SHP77 treated with DMSO at 0.1 percent for 48 hours (cell line): Measurements from ENCODE around the gene TNFAIP6.

ENCODE experiments used
- DNase-seq: peaks from one replicate; lab custom pipeline; 2025; lab: John Stamatoyannopoulos, UW

Gene TNFAIP6

DNA sequence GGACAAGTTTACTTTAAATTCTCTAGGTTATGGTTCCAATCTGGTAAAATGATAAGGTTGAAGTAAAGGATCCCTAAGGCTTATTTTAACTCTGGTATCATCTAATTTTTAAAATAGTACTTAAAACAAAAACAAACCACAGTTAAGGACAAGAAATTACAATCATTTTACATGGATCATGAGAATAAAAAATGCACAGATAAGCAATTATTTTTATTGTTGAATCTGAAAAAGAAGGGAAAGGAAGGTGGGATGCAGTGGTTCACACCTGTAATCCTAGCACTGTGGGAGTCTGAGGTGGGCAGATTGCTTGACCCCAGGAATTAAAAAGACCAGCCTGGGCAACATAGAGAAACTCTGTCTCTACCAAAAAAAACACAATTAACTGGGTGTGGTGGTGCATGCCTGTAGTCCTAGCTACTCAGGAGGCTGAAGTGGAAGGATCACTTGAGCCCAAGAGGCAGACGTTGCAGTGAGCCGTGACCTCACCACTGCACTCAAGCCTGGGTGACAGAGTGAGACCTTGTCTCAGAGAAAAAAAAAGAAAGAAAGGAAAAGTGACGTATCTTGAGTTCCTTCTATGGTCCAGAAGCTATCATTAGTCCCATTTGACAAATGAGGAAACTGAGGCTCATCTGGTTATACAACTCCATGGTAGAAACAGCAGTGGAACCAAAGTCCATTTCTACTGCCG, 2.5 kb downstream of the TNFAIP6 start:
- no peak for DNase-seq

- DNase-seq, result no peak
Observed at GRCh38 chr2:151361674-151362370, 4.4 kb downstream of the TNFAIP6 start.

DNA sequence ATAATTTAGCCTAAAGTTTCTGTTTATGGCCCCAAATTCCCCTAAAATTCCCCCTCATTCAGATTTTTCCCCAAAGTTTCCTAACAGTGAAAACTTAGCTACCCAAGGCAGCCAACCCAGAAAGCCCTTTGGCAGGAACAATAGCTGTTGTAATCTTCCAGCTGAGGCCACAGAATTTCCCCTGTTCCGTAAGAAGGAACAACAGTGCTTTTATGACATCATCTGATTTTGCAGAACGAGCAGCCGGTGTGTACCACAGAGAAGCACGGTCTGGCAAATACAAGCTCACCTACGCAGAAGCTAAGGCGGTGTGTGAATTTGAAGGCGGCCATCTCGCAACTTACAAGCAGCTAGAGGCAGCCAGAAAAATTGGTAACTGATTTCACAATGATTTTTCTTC, 6.3 kb downstream of the TNFAIP6 start:
- DNase-seq, result no peak

GRCh38 chr2:151367571-151367970, 10.2 kb downstream of the TNFAIP6 start:
- no peak for DNase-seq

DNA sequence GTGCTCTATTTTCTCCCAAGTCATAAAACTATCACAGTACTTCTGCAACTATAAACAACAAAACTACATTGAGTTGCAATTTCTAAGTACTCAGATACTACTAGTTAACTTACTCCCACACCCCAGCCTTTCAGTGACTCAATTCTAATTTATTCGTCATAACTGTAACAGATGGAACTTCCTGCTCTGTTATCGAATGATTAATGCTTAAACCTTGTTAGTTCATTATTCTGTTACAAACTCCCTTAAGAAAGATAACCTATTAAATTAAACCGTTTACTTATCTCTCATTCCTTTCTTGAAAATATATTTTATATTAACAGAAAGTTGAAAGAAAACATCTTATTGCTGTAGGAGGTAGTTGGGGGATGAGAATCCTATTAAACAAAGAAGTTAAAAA, 17.0 kb downstream of the TNFAIP6 start:
- no peak for DNase-seq

DNA sequence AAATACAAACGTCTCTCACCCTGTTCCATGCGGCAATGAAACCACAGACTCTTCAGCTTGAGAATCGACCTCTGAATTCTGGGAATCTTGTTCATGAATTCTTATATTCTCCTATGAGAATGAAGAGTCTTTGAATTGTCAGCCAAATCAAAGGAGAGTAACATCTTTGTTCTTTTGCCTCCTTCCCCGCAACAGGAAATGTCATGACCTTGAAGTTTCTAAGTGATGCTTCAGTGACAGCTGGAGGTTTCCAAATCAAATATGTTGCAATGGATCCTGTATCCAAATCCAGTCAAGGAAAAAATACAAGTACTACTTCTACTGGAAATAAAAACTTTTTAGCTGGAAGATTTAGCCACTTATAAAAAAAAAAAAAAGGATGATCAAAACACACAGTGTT, 21.8 kb downstream of the TNFAIP6 start:
- no peak for DNase-seq

DNA sequence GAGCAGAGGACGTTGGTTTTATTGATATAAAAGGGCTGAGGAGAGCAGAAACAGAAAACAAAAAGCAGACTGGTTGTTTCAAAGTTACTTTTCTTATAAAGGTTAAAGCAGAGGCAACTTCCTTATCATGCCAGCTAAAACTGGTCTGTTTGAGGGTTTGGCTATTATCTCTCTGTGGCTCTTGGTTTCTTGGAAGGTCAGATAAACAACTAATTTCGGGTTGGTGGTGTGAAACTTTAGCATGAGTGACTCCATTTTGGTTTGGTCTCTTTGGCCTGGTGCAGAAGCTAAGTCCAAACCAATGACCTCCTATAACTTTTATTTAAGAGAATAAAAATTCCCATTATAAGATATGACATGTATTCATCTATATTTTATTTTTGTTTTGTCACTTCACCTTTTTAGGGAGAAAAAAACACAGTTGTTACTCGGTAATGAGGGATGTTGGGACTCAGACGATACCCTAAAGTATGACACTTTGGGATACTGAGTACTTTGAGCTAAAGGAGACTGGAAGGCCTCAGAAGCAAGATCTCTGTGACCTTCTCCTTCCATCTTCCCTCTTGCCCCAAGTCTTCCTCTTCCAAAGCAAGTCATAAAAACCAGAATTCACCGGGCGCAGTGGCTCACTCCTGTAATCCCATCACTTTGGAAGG, 23.3 kb downstream of the TNFAIP6 start:
- no peak for DNase-seq

- no peak for DNase-seq
Observed at GRCh38 chr2:151381266-151381665, 23.9 kb downstream of the TNFAIP6 start.

DNA sequence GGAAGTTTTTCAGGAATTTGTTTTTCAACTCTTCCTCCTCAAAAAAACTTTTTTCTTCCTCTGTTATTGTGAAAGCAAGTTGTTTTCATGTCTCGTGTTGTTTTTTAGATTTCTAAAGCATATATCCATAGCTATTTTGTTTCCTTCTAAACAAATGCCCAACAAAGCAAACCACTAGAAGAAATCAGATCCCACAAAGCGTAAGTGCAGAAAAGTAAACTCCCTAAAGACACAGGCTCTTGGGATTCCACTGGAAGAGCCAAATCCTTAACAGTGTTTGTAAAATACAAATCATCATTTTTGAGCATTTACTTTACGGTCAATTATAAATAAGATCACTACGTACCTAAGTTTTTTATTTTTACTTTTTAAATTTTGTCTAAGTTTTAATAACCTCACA, 30.6 kb downstream of the TNFAIP6 start:
- DNase-seq, result no peak

DNA sequence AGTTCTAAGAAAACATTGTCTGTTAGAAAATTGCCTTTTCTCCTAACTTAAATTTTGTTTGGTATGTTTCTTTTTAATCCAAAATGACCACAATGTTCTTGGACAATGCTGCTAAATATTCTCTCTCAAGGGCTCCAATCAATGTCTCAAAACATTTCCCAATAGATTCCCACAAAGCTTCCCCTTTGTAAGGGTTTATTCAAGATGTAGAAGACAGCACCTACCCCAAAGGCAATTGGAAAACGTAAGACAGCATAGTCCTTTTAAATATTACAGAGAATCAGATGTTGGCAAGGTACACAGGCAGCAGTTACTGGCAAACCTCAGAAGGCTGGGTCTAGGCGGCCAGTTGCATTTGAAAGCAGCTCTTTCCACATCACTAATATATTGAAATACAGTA, 34.0 kb downstream of the TNFAIP6 start:
- no peak for DNase-seq

- no peak for DNase-seq
Observed at GRCh38 chr2:151394509-151394908, 37.1 kb downstream of the TNFAIP6 start.

GRCh38 chr2:151395509-151396374, 38.4 kb downstream of the TNFAIP6 start:
- no peak for DNase-seq

GRCh38 chr2:151399981-151400380, 42.6 kb downstream of the TNFAIP6 start:
- DNase-seq, result no peak

DNA sequence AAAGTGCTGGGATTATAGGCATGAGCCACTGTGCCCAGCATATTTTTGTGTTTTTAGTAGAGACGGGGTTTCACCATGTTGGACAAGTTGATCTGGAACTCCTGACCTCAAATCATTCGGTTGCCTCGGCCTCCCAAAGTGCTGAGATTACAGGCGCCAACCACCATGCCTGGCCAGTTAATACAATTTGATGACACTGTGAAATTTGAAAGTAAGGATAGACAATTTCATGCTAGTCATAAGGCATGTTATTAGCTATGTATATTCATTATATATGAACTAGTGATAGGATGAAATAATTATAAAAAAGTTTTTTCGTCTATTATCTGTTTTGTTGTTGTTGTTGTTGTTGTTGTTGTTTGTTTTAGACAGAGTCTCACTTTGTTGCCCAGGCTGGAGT, 43.8 kb downstream of the TNFAIP6 start:
- no peak for DNase-seq

GRCh38 chr2:151403914-151404313, 46.5 kb downstream of the TNFAIP6 start:
- DNase-seq, result no peak

- no peak for DNase-seq
Observed at GRCh38 chr2:151405376-151405775, 48.0 kb downstream of the TNFAIP6 start.

DNA sequence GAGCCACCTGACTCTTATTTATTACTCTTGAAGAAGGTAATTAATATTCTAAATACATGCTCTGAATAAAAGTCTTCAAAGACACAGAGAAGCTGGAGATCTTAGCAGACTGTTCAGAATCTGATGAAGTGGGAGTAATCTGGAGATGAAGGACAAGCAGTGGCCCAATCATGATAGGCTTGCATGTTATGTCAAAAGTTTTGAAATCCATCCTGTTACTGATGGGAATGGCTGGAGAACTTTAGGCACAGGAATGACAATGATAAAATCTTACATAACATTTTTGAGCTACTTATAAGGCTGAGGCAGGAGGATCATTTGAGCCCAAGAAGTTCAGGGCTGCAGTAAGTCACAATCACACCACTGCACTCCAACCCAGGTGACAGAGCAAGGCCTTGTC, 49.9 kb downstream of the TNFAIP6 start:
- no peak for DNase-seq

- no peak for DNase-seq
Observed at GRCh38 chr2:151408788-151409600, 51.6 kb downstream of the TNFAIP6 start.

GRCh38 chr2:151409601-151410484, 52.5 kb downstream of the TNFAIP6 start, which contains the start of gene RIF1:
Gene RIF1 (plus strand): TSS chr2:151409902. CDS start chr2:151410424, 522 bp downstream.
- peak; percentile 48 for DNase-seq

GRCh38 chr2:151410485-151410834, 53.1 kb downstream of the TNFAIP6 start:
- DNase-seq, result no peak
